Activated CD4-positive, alpha-beta T cell treated with anti-CD3 and anti-CD28 coated beads, Interleukin-2, amount 10 ng/mL, durations not matched to agents 7 days and 5 days (primary cell): ENCODE measurements around the gene S100A7A. TPM values are rescaled to one million over a fixed set of nuclear protein-coding genes. Genes with fewer than 3 reads are reported as not detected.
"Not testable (repeated sequence)": the region's sequence is repeated elsewhere in the genome, so short reads cannot be mapped to it uniquely, and the experiment has no call there.

Experiments
- CTCF ChIA-PET: fragments of 350-600 bp; sonication (Branson Sonifier 250); formaldehyde crosslinking; loops from one replicate; lab custom pipeline; 2021; ENCODE audit warnings: antibody characterized with exemption; lab: Charles Lee
- POLR2A ChIA-PET: fragments of 350-600 bp; sonication (Branson Sonifier 250); formaldehyde crosslinking; loops from one replicate; lab custom pipeline; 2021; ENCODE audit warnings: antibody characterized with exemption; lab: Charles Lee
- DNase-seq: peaks from one replicate; pipeline ENCODE4 v3.0.0-alpha.2; 2020
- H3K27ac Mint-ChIP-seq: one replicate; pipeline ENCODE4 v1.8.0; 2021; ENCODE audit warnings: mild to moderate bottlenecking, moderate library complexity, mixed read lengths
- H3K27me3 Mint-ChIP-seq: one replicate; pipeline ENCODE4 v1.8.0; 2021; ENCODE audit warnings: mixed read lengths
- H3K36me3 Mint-ChIP-seq: one replicate; pipeline ENCODE4 v1.8.0; 2021; ENCODE audit warnings: low read depth, mixed read lengths
- H3K4me1 Mint-ChIP-seq: one replicate; pipeline ENCODE4 v1.8.0; 2021; ENCODE audit warnings: mixed read lengths
- H3K4me3 Mint-ChIP-seq: one replicate; pipeline ENCODE4 v1.8.0; 2021; ENCODE audit warnings: mild to moderate bottlenecking, moderate library complexity, mixed read lengths
- H3K9me3 Mint-ChIP-seq: one replicate; pipeline ENCODE4 v1.8.0; 2021; ENCODE audit warnings: mixed read lengths
- total RNA-seq, 2 experiments: library from RNA; stranded (reverse); gene quantifications; one replicate each; pipeline ENCODE4 v1.2.3, GENCODE V29; 2021

S100A7A gene
- total RNA-seq, 2 experiments from 2014 or later = not detected

- H3K9me3 Mint-ChIP-seq = no peaks in the 10 kb centered on the region
- no peak for DNase-seq
- POLR2A ChIA-PET = no interaction called here
- H3K4me3 Mint-ChIP-seq = no peak overlapping the region
- H3K4me1 Mint-ChIP-seq = no peaks in the 10 kb centered on the region
- CTCF ChIA-PET = no interaction called here
- no peaks in the 10 kb centered on the region for H3K36me3 Mint-ChIP-seq
- no peak overlapping the region for H3K27ac Mint-ChIP-seq
- H3K27me3 Mint-ChIP-seq = no peaks in the 10 kb centered on the region
Measured at GRCh38 chr1:153432874-153433681, 16.8 kb downstream of the S100A7A start.

GRCh38 chr1:153434746-153435455, 18.6 kb downstream of the S100A7A start:
- POLR2A ChIA-PET = no interaction called here
- no peaks in the 10 kb centered on the region for H3K9me3 Mint-ChIP-seq
- CTCF ChIA-PET = no interaction called here
- H3K27ac Mint-ChIP-seq = no peak overlapping the region
- no peak overlapping the region for H3K4me3 Mint-ChIP-seq
- no peaks in the 10 kb centered on the region for H3K27me3 Mint-ChIP-seq
- no peaks in the 10 kb centered on the region for H3K4me1 Mint-ChIP-seq
- no peak for DNase-seq
- no peaks in the 10 kb centered on the region for H3K36me3 Mint-ChIP-seq

DNA sequence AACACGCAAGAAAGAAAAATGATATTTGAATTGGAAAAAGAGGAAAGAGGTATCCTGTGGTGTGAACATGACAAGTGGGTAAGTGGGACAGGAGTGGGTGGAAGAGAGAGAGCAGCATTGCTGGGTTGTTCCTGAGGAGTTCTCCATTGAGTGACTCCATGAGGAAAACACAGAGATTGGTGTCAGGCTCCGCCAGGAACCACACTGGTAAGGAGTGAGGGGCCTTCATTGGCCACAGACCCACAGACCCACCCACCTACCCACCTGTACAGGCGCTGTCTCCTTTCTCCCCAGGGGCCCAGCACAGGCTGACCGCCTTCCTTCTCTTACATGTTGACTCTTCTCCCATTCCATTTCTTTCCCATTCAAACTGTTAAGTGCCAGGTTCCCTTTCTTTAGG, 20.9 kb downstream of the S100A7A start:
- ChIA-PET CTCF (no interaction called here), POLR2A (no interaction called here)
- no peak for DNase-seq
- H3K9me3 Mint-ChIP-seq = no peaks in the 10 kb centered on the region
- H3K4me1 Mint-ChIP-seq = no peaks in the 10 kb centered on the region
- no peak overlapping the region for H3K27ac Mint-ChIP-seq
- no peaks in the 10 kb centered on the region for H3K36me3 Mint-ChIP-seq
- no peaks in the 10 kb centered on the region for H3K27me3 Mint-ChIP-seq
- no peak overlapping the region for H3K4me3 Mint-ChIP-seq

- ChIA-PET CTCF (no interaction called here), POLR2A (no interaction called here)
- Mint-ChIP-seq H3K4me3 (no peak overlapping the region), H3K4me1 (no peaks in the 10 kb centered on the region), H3K27me3 (no peaks in the 10 kb centered on the region), H3K36me3 (no peaks in the 10 kb centered on the region), H3K9me3 (no peaks in the 10 kb centered on the region), H3K27ac (no peak overlapping the region)
- no peak for DNase-seq
Measured at GRCh38 chr1:153438599-153438998, 22.3 kb downstream of the S100A7A start.

GRCh38 chr1:153439273-153439672, 23.0 kb downstream of the S100A7A start:
- no peak for DNase-seq
- Mint-ChIP-seq H3K36me3 (no peaks in the 10 kb centered on the region), H3K9me3 (no peaks in the 10 kb centered on the region), H3K4me3 (no peak overlapping the region), H3K27me3 (no peaks in the 10 kb centered on the region), H3K4me1 (no peaks in the 10 kb centered on the region), H3K27ac (no peak overlapping the region)
- CTCF ChIA-PET = interaction anchor here (0.6 kb wide), 1 partner anchor 46 kb away, joined by 3 read pairs; no protein-coding TSS in a partner anchor
- POLR2A ChIA-PET = no interaction called here

- H3K4me3 Mint-ChIP-seq = no peak overlapping the region
- no peaks in the 10 kb centered on the region for H3K4me1 Mint-ChIP-seq
- ChIA-PET POLR2A (no interaction called here), CTCF (no interaction called here)
- no peak for DNase-seq
- H3K36me3 Mint-ChIP-seq = no peaks in the 10 kb centered on the region
- no peak overlapping the region for H3K27ac Mint-ChIP-seq
- no peaks in the 10 kb centered on the region for H3K27me3 Mint-ChIP-seq
- H3K9me3 Mint-ChIP-seq = no peaks in the 10 kb centered on the region
Measured at GRCh38 chr1:153441238-153441755, 25.0 kb downstream of the S100A7A start.

GRCh38 chr1:153443486-153443885, 27.2 kb downstream of the S100A7A start:
- Mint-ChIP-seq H3K4me3 (no peak overlapping the region), H3K9me3 (no peaks in the 10 kb centered on the region), H3K27ac (no peak overlapping the region), H3K27me3 (no peaks in the 10 kb centered on the region), H3K4me1 (no peaks in the 10 kb centered on the region), H3K36me3 (no peaks in the 10 kb centered on the region)
- POLR2A ChIA-PET = no interaction called here
- DNase-seq = no peak
- CTCF ChIA-PET = no interaction called here

DNA sequence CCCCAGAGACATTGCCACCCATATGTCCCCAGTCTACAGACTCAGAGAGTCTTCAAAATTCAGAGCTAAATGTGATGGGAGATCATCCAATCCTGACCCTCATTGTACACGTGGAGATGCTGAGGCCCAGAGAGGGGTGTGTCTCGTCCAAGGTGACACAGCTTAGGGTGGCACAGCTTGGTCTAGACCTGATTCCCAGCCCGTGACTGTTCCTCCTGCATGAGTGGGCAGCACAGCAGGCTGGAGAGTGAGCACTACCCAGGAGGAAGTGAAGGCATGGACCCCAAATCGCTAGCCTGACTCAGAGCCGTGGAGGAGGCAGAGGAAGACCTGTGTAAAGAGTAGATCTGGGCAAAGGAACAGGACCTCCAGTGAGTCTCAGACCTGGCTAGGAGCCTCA, 27.8 kb downstream of the S100A7A start:
- POLR2A ChIA-PET = no interaction called here
- CTCF ChIA-PET = no interaction called here
- Mint-ChIP-seq H3K27me3 (peaks cover 2% of the 10 kb centered on the region), H3K4me3 (no peak overlapping the region), H3K4me1 (no peaks in the 10 kb centered on the region), H3K9me3 (no peaks in the 10 kb centered on the region), H3K27ac (no peak overlapping the region), H3K36me3 (no peaks in the 10 kb centered on the region)
- DNase-seq = no peak

DNA sequence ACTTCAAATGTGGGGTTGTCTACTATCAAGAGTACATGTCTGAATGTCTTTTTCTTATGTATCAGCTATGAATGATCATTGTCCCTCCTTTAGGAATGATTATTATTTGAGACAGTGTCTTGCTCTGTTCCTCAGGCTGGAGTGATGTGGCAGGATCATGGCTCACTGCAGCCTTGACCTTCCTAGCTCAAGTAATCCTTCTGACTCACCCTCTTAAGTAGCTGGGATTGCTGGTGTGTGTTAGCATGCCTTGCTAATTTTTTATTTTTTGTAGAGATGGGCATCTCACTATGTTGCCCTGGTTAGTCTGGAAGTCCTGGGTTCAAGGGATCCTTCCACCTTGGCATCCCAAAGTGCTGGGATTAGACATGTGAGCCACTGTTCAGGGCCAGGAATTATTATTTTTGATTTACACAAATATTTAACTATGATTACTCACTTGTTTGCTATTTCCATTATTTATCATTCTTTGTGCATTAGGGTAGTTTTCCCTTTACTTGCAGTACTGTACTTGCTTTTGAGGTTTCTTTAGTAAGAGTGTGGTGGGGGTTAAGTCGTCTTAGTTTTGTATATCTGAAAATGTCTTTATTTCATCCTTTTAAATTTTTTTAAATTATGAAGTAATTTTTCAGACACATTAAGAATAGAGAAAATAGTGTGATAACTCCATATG, 31.3 kb downstream of the S100A7A start:
- Mint-ChIP-seq H3K27me3 (peaks cover 9% of the 10 kb centered on the region), H3K27ac (no peak overlapping the region)
- CTCF ChIA-PET = no interaction called here

DNA sequence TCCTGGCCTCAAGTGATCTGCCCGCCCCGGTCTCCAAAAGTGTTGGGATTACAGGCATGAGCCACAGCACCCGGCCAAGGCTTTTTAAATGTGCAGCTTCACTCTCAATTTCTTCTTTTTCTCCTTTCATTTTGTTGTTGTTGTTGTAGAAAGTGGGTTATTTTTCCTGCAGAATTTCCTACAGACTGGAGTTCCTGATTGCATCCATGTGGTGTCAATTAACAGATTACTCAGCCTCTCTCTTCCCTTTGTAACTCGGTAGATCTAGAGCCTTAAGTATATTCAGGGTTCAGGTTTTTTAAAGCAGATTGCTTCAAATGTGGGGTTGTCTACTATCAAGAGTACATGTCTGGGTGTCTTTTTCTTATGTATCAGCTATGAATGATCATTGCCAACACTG, 32.5 kb downstream of the S100A7A start:
- POLR2A ChIA-PET, H3K4me1 Mint-ChIP-seq, DNase-seq, H3K27me3 Mint-ChIP-seq, H3K36me3 Mint-ChIP-seq, H3K27ac Mint-ChIP-seq, CTCF ChIA-PET, H3K4me3 Mint-ChIP-seq, H3K9me3 Mint-ChIP-seq: not testable (repeated sequence)

More for the DNA sequence above, 31.3 kb downstream of the S100A7A start:
- no peaks in the 10 kb centered on the region for H3K4me1 Mint-ChIP-seq
- DNase-seq = no peak
- no peak overlapping the region for H3K4me3 Mint-ChIP-seq
- POLR2A ChIA-PET = no interaction called here
- no peaks in the 10 kb centered on the region for H3K9me3 Mint-ChIP-seq
- H3K36me3 Mint-ChIP-seq = no peaks in the 10 kb centered on the region

DNA sequence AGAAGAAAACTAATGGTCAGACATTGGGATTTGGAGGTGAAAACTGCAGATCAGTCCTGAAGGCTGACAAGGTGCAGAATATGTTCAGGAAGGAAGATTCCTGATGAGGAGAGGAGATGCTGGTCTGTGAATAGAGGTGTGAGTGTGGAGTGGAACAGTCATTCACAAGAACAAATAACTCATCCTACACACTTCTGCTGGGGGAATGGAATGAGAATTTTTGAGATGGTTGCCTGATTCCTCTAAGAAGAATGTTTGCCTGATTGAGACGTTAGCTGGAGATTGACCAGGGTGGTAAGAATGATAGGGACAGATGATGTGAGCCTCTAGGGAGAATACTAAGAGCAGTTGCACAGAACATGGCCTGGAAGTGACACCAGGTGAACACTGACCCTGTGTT, 40.1 kb downstream of the S100A7A start:
- ChIA-PET CTCF (no interaction called here), POLR2A (no interaction called here)
- no peaks in the 10 kb centered on the region for H3K36me3 Mint-ChIP-seq
- no peaks in the 10 kb centered on the region for H3K9me3 Mint-ChIP-seq
- no peak overlapping the region for H3K27ac Mint-ChIP-seq
- DNase-seq = no peak
- no peak overlapping the region for H3K4me3 Mint-ChIP-seq
- H3K27me3 Mint-ChIP-seq = peaks cover 17% of the 10 kb centered on the region
- no peaks in the 10 kb centered on the region for H3K4me1 Mint-ChIP-seq

GRCh38 chr1:153459655-153460054, 43.3 kb downstream of the S100A7A start:
- Mint-ChIP-seq H3K36me3 (no peaks in the 10 kb centered on the region), H3K27ac (no peak overlapping the region), H3K9me3 (no peaks in the 10 kb centered on the region), H3K27me3 (peaks cover 28% of the 10 kb centered on the region), H3K4me3 (no peak overlapping the region), H3K4me1 (no peaks in the 10 kb centered on the region)
- ChIA-PET CTCF (no interaction called here), POLR2A (no interaction called here)
- no peak for DNase-seq

- H3K36me3 Mint-ChIP-seq = no peaks in the 10 kb centered on the region
- POLR2A ChIA-PET = no interaction called here
- H3K4me3 Mint-ChIP-seq = no peak within 1 kb of the TSS
- peaks cover 24% of the 10 kb centered on the region for H3K27me3 Mint-ChIP-seq
- CTCF ChIA-PET = no interaction called here
- no peaks in the 10 kb centered on the region for H3K9me3 Mint-ChIP-seq
- no peak within 1 kb of the TSS for H3K27ac Mint-ChIP-seq
- H3K4me1 Mint-ChIP-seq = no peaks in the 10 kb centered on the region
- DNase-seq = no peak
Measured at GRCh38 chr1:153460551-153460950, 44.2 kb downstream of the S100A7A start, which contains the start of gene S100A7. TSS of gene S100A7 (minus strand) at chr1:153460651. CDS start at chr1:153459013, 1,638 bp downstream.
